Head of caudate nucleus (tissue), 42 donors: Measurements from ENCODE around the gene SORCS3.

ENCODE experiments used
- DNase-seq, 42 donors: peaks; one replicate each; pipeline versions ENCODE4 v3.0.0 to v3.0.0-alpha.2; 2020 to 2021; ENCODE audit warnings: mixed read lengths in 7 of 42
- intact Hi-C: fragments of 100-400 bp; cut with DNase I; formaldehyde crosslinking; loops from one replicate; pipeline ENCODE4 v1.15.0; 2022

The SORCS3 gene

GRCh38 chr10:104925232-104925851 is 284.3 kb downstream of the SORCS3 start:
- DNase-seq = peak in 40 of 42 donors; percentile 17 to 83 (median 50)

GRCh38 chr10:104928734-104929133 is 287.6 kb downstream of the SORCS3 start:
- no peak for DNase-seq
- intact Hi-C loops = loop anchor here (10.0 kb wide), 1 partner anchor 294 kb away; no protein-coding TSS in a partner anchor

More at GRCh38 chr10:104925232-104925851, 284.3 kb downstream of the SORCS3 start:
- intact Hi-C loops = loop anchor here (10.0 kb wide), 1 partner anchor 291 kb away; no protein-coding TSS in a partner anchor

GRCh38 chr10:104931612-104932134 is 290.6 kb downstream of the SORCS3 start:
- no peak for DNase-seq
- intact Hi-C loops = no loop called here

- intact Hi-C loops = no loop called here
Measured at GRCh38 chr10:104935656-104936055, 294.6 kb downstream of the SORCS3 start.

GRCh38 chr10:104937567-104937966 is 296.5 kb downstream of the SORCS3 start:
- intact Hi-C loops = no loop called here

More at GRCh38 chr10:104935656-104936055, 294.6 kb downstream of the SORCS3 start:
- DNase-seq = no peak

GRCh38 chr10:104938031-104938430 is 296.9 kb downstream of the SORCS3 start:
- no peak for DNase-seq
- intact Hi-C loops = no loop called here

More at GRCh38 chr10:104937567-104937966, 296.5 kb downstream of the SORCS3 start:
- peak in 1 of 42 donors; percentile 42 for DNase-seq

- intact Hi-C loops = no loop called here
- no peak for DNase-seq
Measured at GRCh38 chr10:104941662-104942061, 300.6 kb downstream of the SORCS3 start.

GRCh38 chr10:104947314-104947713 is 306.2 kb downstream of the SORCS3 start:
- intact Hi-C loops = no loop called here
- no peak for DNase-seq

GRCh38 chr10:104957178-104957841 is 316.2 kb downstream of the SORCS3 start:
- no peak for DNase-seq
- intact Hi-C loops = no loop called here

- intact Hi-C loops = no loop called here
- no peak for DNase-seq
Measured at GRCh38 chr10:104966563-104967297, 325.6 kb downstream of the SORCS3 start.

- intact Hi-C loops = no loop called here
- no peak for DNase-seq
Measured at GRCh38 chr10:104980368-104980767, 339.3 kb downstream of the SORCS3 start.

GRCh38 chr10:104981995-104982394 is 340.9 kb downstream of the SORCS3 start:
- DNase-seq = peak in 15 of 42 donors; percentile 7 to 52 (median 24)
- intact Hi-C loops = no loop called here

GRCh38 chr10:104988686-104989085 is 347.6 kb downstream of the SORCS3 start:
- intact Hi-C loops = no loop called here
- no peak for DNase-seq

- intact Hi-C loops = no loop called here
- no peak for DNase-seq
Measured at GRCh38 chr10:104989880-104990279, 348.8 kb downstream of the SORCS3 start.

GRCh38 chr10:104993085-104993484 is 352.0 kb downstream of the SORCS3 start:
- DNase-seq = no peak
- intact Hi-C loops = no loop called here

- DNase-seq = no peak
- intact Hi-C loops = no loop called here
Measured at GRCh38 chr10:105001269-105001668, 360.2 kb downstream of the SORCS3 start.

- no peak for DNase-seq
- intact Hi-C loops = no loop called here
Measured at GRCh38 chr10:105010411-105011121, 369.5 kb downstream of the SORCS3 start.

GRCh38 chr10:105017116-105017515 is 376.0 kb downstream of the SORCS3 start:
- intact Hi-C loops = no loop called here
- DNase-seq = no peak

GRCh38 chr10:105017691-105018090 is 376.6 kb downstream of the SORCS3 start:
- intact Hi-C loops = no loop called here
- no peak for DNase-seq
